ENCODE data around the gene CUBN.

DNA sequence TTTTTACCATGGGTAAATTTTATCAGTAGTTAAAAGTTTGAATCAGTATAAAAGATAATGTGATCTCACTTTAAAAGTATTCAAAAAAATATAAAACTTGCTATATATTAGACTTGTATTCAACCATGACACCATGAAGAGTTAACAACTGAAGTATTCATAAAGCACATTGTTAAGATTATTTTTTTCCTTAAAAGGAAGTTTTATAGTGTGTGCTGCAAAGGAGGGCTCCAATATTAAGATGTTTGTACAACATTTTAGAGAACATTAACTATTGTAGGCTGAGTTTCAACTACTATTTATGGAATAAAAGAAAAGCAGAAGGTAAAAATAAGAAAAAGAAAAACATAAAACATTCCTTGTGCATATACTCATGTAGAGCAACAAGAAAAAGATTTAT is 24.5 kb upstream of the CUBN start:
- TF ChIP-seq SMC3 (conservative IDR thresholded peaks at IDR 0.05; ENCODE audit: insufficient read depth, low read depth, low read length) = no peak
- TF ChIP-seq, protein P1, sequence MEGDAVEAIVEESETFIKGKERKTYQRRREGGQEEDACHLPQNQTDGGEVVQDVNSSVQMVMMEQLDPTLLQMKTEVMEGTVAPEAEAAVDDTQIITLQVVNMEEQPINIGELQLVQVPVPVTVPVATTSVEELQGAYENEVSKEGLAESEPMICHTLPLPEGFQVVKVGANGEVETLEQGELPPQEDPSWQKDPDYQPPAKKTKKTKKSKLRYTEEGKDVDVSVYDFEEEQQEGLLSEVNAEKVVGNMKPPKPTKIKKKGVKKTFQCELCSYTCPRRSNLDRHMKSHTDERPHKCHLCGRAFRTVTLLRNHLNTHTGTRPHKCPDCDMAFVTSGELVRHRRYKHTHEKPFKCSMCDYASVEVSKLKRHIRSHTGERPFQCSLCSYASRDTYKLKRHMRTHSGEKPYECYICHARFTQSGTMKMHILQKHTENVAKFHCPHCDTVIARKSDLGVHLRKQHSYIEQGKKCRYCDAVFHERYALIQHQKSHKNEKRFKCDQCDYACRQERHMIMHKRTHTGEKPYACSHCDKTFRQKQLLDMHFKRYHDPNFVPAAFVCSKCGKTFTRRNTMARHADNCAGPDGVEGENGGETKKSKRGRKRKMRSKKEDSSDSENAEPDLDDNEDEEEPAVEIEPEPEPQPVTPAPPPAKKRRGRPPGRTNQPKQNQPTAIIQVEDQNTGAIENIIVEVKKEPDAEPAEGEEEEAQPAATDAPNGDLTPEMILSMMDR (IDR thresholded peaks at IDR 0.05 in 2 of 3, conservative IDR thresholded peaks at IDR 0.05 in 1 of 3; ENCODE audit: insufficient read depth in 2 of 3, low read depth in 1 of 3, low read length in 3 of 3) = no peak
- no peak for TF ChIP-seq SAFB2 (IDR thresholded peaks at IDR 0.05; ENCODE audit: borderline replicate concordance, low read depth, low read length, severe bottlenecking)
- no peak for TF ChIP-seq SAP30 (IDR thresholded peaks at IDR 0.05; ENCODE audit: borderline replicate concordance, insufficient read depth, low read depth, low read length, poor library complexity, severe bottlenecking)
- no peak for TF ChIP-seq GATA2 (CRISPR knock-in tag; IDR thresholded peaks at IDR 0.05)
- TF ChIP-seq ZNF24 (IDR thresholded peaks at IDR 0.05) = no peak
- TF ChIP-seq SMAD2 (IDR thresholded peaks at IDR 0.05; ENCODE audit: low read depth, low read length) = no peak
- TF ChIP-seq TOE1 (IDR thresholded peaks at IDR 0.05; ENCODE audit: borderline replicate concordance) = no peak
- no peak for TF ChIP-seq TOE1 (CRISPR knock-in tag; IDR thresholded peaks at IDR 0.05; ENCODE audit: borderline replicate concordance, low read depth)
- TF ChIP-seq, protein P2, sequence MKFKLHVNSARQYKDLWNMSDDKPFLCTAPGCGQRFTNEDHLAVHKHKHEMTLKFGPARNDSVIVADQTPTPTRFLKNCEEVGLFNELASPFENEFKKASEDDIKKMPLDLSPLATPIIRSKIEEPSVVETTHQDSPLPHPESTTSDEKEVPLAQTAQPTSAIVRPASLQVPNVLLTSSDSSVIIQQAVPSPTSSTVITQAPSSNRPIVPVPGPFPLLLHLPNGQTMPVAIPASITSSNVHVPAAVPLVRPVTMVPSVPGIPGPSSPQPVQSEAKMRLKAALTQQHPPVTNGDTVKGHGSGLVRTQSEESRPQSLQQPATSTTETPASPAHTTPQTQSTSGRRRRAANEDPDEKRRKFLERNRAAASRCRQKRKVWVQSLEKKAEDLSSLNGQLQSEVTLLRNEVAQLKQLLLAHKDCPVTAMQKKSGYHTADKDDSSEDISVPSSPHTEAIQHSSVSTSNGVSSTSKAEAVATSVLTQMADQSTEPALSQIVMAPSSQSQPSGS (CRISPR knock-in tag; IDR thresholded peaks at IDR 0.05) = no peak
- no peak for TF ChIP-seq RFX5 (IDR thresholded peaks at IDR 0.05; ENCODE audit: low read depth, low read length)

All from K562 (cell line).